ENCODE results near the gene RBP4. TPM values are rescaled to one million over a fixed set of nuclear protein-coding genes. Genes with fewer than 3 reads are reported as not detected.

The RBP4 gene
- total RNA-seq, 1 donor from 2014 or later: not detected

DNA sequence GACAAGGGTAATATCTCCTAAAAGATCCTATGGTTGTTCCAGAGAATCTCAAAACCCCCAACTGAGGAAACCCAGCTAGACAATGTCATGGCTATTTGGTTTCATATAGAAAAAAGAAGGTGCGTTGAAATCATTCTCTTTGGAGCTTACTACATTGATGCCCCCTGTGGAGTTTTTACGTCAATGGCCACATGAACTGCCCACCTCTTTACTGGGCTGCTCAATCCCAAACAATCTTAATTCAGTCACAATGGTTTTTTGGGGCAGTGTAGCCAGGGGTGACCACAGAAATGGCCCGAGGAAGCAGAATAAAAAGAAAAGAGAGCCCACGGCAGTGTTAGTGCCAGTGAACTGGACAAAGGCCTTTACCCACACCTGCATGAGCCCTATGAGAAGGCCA is 7.8 kb downstream of the RBP4 start:
- peaks cover 5% of the 10 kb centered on the region for H3K27me3 Mint-ChIP-seq (ENCODE audit: unreplicated experiment)
- no peaks in the 10 kb centered on the region for H3K36me3 Mint-ChIP-seq (ENCODE audit: unreplicated experiment)
- H3K4me1 Mint-ChIP-seq (ENCODE audit: low read depth, unreplicated experiment): peaks cover 6% of the 10 kb centered on the region
- H3K4me3 Mint-ChIP-seq (ENCODE audit: unreplicated experiment): no peak overlapping the region
- no peaks in the 10 kb centered on the region for H3K9me3 Mint-ChIP-seq (ENCODE audit: unreplicated experiment)
- TF ChIP-seq, protein P1, sequence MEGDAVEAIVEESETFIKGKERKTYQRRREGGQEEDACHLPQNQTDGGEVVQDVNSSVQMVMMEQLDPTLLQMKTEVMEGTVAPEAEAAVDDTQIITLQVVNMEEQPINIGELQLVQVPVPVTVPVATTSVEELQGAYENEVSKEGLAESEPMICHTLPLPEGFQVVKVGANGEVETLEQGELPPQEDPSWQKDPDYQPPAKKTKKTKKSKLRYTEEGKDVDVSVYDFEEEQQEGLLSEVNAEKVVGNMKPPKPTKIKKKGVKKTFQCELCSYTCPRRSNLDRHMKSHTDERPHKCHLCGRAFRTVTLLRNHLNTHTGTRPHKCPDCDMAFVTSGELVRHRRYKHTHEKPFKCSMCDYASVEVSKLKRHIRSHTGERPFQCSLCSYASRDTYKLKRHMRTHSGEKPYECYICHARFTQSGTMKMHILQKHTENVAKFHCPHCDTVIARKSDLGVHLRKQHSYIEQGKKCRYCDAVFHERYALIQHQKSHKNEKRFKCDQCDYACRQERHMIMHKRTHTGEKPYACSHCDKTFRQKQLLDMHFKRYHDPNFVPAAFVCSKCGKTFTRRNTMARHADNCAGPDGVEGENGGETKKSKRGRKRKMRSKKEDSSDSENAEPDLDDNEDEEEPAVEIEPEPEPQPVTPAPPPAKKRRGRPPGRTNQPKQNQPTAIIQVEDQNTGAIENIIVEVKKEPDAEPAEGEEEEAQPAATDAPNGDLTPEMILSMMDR (IDR thresholded peaks at IDR 0.05; ENCODE audit: partially characterized antibody, unreplicated experiment): no peak
- no peak overlapping the region for H3K27ac Mint-ChIP-seq (ENCODE audit: unreplicated experiment)
- DNase-seq: no peak

DNA sequence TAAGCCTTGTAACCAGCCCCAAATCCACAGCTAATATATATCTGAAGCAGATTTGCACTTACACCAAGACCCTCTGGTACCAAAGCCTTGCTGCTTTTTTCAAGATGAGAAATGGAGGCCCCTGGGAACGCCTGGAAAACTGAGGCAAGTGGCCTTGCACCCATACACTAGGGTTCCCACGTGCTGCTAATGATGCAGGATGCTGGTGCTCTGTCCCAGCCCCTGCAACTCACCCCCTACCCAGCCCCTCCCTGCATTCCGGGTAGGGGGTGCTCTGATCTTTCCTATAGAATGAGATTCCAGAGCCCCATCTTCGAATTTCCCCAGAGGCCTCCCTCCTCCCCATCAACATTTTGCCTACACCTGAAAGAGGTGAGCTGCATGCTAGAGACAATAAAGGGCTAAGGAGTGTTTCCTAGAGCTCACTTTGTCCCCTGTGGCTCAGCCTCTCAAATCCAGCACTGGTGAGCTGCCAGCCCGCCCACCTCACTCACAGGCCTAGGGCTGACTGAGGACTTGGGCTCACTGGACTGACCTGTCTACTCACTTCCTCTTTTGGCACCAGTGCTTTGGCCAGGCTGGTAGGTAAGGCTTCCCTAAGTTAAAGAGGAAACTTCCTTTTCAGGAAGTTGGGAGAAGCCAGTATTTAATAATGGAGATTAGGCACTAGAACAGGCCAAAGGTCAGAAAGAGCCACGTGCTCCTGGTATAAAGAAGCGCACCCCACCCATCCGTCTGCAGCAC is 9.8 kb downstream of the RBP4 start:
- peaks cover 3% of the 10 kb centered on the region for H3K9me3 Mint-ChIP-seq (ENCODE audit: unreplicated experiment)
- H3K36me3 Mint-ChIP-seq (ENCODE audit: unreplicated experiment): no peaks in the 10 kb centered on the region
- DNase-seq: no peak
- no peak overlapping the region for H3K4me3 Mint-ChIP-seq (ENCODE audit: unreplicated experiment)
- no peak overlapping the region for H3K27ac Mint-ChIP-seq (ENCODE audit: unreplicated experiment)
- H3K27me3 Mint-ChIP-seq (ENCODE audit: unreplicated experiment): peaks cover 10% of the 10 kb centered on the region
- TF ChIP-seq, protein P1 (IDR thresholded peaks at IDR 0.05; ENCODE audit: partially characterized antibody, unreplicated experiment): no peak
- peaks cover 6% of the 10 kb centered on the region for H3K4me1 Mint-ChIP-seq (ENCODE audit: low read depth, unreplicated experiment)

DNA sequence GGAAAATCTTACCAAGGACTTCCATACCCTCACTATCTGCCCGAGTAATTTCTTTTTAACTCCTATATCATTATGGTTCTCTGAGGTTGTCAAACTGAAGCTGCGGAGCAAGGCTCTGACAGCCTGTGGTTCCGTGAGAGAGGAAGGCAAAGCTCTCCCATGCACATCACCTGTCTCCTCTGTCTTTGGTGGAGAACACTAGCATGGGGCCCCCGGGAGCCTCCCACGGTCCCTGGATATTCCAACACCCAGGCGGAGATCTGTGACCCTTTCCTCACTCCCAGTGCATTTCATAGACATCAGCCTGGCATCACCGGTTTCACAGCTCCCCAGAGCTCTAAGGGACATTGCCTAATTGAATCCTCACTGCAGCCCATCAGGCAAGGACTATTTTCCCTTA is 10.4 kb downstream of the RBP4 start:
- Mint-ChIP-seq H3K4me3 (ENCODE audit: unreplicated experiment) (no peak overlapping the region), H3K4me1 (ENCODE audit: low read depth, unreplicated experiment) (peaks cover 6% of the 10 kb centered on the region), H3K9me3 (ENCODE audit: unreplicated experiment) (peaks cover 3% of the 10 kb centered on the region), H3K27ac (ENCODE audit: unreplicated experiment) (no peak overlapping the region), H3K36me3 (ENCODE audit: unreplicated experiment) (no peaks in the 10 kb centered on the region), H3K27me3 (ENCODE audit: unreplicated experiment) (peaks cover 15% of the 10 kb centered on the region)
- no peak for DNase-seq
- TF ChIP-seq, protein P1 (IDR thresholded peaks at IDR 0.05; ENCODE audit: partially characterized antibody, unreplicated experiment): no peak

DNA sequence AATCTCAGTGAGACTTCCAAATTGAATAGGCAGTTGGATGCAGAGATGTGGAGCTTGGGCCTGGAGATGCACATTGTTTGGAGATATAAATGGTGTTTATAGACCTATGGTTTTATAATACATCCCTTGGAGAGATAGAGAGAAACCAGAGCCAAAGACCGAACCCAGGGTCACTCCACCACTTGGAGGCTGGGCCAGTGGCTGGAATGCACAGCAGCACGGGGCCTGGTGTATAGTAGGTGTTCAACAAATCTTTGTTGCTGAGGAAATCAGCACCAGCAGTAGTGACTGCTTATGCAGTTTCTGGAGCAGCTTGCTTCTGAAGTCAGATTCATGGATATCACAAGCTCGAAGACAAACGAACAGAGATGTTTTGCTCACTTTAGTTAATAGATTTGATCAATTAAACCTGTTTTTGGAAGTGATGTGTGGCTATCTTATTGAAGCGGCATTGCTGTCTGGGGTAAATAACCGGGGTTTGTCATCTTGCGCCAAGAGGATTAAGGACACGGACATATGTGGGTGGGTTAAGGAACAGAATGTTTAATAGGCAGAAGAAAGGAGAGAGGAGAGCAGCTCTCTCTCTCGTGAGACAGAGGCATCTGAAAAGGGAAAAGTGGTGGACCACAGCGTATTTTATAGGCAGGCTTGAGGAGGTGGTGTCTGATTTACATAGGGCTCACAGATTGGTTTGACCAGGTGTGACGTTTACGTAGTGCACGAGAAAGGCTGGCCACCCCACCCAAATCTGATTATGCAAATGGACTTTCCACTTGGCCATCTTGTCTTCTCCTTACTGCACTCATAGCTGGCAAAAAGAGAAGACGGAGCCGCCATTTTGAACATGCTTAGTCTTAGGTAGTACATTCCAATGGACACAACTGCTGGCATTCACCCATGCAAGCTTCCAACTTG is 11.1 kb downstream of the RBP4 start:
- Mint-ChIP-seq H3K36me3 (ENCODE audit: unreplicated experiment) (no peaks in the 10 kb centered on the region), H3K27me3 (ENCODE audit: unreplicated experiment) (peaks cover 13% of the 10 kb centered on the region), H3K4me1 (ENCODE audit: low read depth, unreplicated experiment) (peaks cover 6% of the 10 kb centered on the region), H3K4me3 (ENCODE audit: unreplicated experiment) (no peak overlapping the region), H3K27ac (ENCODE audit: unreplicated experiment) (no peak overlapping the region), H3K9me3 (ENCODE audit: unreplicated experiment) (peaks cover 3% of the 10 kb centered on the region)
- TF ChIP-seq, protein P1 (IDR thresholded peaks at IDR 0.05; ENCODE audit: partially characterized antibody, unreplicated experiment): no peak
- no peak for DNase-seq

Data from glutamatergic neuron (in vitro differentiated cells).